Stimulated activated CD8-positive, alpha-beta memory T cell treated with anti-CD3 and anti-CD28 coated beads, Interleukin-4, amount 100 ng/mL, for 4 hours (primary cell): ENCODE data around the gene ZNF814.
"Not testable (repeated sequence)": the region's sequence is repeated elsewhere in the genome, so short reads cannot be mapped to it uniquely, and the experiment has no call there.

Source experiments
- DNase-seq, 2 donors: peaks; one replicate each; pipeline ENCODE4 v3.0.0-alpha.2; 2020; ENCODE audit warnings: low read depth in 2 of 2, low spot score in 1 of 2

The ZNF814 gene

DNA sequence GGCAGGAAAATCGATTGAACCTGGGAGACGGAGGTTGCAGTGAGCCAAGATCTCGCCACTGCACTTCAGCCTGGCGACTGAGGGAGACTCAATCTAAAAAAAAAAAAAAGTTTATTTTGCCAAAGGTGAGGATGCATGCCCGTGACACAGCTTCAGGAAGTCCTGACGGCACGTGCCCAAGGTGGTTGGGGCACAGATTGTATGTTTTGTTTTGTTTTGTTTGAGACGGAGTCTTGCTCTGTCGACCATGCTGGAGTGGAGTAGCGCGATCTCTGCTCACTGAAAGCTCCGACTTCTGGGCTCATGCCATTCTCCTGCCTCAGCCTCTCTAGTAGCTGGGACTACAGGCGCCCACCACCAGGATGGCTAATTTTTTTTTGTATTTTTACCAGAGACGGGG, 70.9 kb downstream of the ZNF814 start:
- DNase-seq: no peak

DNA sequence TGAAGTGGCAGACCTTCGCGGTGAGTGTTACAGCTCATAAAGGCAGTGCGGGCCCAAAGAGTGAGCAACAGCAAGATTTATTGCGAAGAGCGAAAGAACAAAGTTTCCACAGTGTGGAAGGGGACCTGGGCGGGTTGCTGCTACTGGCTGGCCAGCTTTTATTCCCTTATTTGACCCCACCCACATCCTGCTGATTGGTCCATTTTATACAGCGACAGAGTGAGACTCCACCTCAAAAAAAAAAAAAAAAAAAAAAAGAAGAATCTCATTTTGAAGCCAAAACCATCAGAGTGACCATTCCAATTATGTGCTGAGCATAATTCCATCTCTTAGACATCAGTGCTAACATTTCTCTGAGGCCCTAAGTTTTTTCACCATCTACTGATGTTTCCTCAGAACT, 72.2 kb downstream of the ZNF814 start:
- DNase-seq: no peak

DNA sequence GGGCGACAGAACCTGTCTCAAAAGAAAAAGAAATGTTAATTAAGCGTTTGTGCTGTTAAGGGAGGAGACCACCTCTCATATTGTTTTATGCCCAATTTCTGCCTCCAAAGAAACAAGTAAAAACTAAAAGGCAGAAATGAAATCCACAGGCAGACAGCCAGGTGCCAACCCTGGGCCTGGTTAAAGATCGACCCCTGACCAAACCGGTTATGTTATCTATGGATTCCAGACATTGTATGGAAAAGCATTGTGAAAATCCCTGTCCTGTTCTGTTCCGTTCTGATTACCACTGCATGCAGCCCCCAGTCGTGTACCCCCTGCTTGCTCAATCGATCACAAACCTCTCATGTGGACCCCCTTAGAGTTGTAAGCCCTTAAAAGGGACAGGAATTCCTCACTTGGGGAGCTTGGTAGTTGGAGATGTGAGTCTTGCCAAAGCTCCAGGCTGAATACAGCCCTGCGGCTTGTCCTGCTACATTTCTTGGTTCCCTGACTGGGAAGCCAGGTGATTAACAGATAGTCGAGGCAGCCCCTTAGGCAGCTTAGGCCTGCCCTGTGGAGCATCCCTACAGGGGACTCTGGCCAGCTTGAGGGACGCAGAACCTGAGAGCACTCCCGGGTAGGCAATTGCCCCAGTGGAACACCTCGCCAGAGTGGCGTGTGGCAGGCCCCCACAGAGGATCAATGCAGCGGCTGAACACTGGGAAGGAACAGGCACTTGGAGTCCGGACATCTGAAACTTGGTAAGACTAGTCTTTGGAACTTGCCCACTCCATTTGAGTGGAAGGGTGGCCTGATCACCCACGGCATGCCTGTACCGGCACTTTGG, 73.4 kb downstream of the ZNF814 start:
- DNase-seq: no peak

DNA sequence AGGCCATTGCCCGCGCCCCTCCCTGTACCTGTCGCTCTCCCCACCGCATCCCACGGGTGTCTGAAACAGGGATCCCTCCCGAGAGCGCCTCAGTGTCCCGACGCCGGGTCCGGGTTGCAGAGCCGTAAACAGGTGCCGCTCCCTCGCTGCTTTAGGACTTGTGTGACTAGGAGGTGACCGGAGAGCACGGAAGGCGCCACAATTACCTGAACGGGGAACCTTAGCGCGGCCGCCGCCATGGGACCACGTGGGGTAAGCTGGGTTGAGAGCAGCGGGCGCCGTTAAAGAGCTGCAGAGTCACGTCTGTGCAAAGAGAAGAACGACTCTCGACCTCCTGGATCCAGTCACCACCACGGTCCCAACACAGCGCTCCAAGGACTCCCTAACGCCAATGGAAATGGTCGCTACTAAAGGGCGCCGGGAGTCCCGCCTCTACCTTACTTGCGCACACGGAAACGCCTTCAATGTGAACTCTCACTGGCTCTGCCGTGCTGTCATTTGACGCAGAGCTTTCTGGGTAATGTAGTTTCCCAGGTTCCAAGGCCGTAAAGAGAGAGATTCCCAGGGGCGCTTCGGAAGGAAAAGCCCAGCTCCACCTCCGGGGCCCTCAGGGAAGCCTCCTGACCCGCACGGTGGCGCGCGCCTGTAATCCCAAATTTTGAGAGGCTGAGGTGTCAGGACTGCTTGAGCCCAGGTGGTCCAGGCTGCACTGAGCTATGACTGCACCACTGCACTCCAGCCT, 74.2 kb downstream of the ZNF814 start, which contains the start of gene ZNF552:
TSS of gene ZNF552 (minus strand) at position 409 of the 742 bp plus-strand sequence. CDS start at position 239, 170 bp downstream.
- DNase-seq: peak; percentile 51 to 56

DNA sequence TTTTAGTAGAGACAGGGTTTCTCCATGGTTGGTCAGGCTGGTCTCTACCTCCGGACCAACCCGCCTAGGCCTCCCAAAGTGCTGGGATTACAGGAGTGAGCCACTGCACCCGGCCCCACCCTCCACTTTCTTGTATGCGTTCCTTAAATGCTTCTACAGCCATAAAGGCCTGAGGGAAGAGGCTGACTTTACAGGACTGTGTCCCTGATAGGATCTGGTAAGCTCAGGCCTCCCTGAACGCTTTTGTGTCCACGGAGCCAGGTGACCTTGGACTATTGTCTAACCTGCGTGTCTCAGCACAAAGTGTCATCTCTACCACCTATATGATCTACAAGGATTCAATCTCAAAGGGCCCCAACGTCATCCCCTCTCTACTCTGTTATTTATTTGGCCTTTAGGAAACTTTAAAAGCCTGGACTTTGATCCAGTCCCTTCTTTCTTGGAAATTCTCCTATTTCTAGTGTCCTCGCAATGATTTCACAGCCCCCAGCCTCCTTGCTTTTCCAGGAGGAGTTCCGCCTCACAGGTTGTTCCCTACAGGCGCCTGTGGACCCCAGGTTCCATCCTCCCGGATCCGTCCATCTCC, 74.8 kb downstream of the ZNF814 start:
- no peak for DNase-seq

DNA sequence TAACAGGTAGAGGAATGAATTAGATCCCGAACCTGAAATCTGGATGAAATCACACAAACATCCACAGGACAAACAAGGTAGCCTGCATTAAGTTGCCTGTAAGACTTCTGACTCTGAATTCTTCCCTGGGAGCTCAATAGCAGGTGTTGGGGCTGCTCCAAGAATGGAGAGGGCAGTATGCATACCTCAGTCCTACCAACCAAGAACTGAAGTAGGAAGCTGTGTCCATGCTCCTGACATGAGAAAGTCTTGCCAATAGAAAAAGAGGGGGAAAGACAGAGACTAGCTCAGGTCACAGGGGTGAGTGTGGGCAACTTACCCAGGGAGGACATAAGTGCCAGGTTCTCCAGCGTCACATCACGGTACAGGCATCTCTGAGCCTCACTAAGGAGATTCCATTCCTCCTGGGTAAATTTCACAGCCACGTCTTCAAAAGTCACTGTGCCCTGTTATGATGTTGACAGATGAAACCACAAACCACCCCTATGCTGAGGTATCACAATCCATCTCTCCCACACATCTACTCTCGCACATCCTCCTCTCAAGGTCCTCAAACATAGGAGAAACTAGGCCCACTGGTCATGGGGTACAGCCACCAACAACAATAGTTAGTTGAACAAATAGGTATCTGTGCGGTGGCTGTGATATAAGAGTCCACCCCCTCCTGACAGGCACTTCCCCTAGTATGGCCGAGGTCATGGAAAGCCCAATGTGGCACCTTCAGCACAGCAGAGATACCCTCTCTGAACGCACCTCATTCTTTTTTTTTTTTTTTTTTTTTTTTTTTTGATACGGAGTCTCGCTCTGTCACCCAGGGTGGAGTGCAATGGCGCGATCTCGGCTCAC, 75.6 kb downstream of the ZNF814 start:
- DNase-seq: not testable (repeated sequence)

DNA sequence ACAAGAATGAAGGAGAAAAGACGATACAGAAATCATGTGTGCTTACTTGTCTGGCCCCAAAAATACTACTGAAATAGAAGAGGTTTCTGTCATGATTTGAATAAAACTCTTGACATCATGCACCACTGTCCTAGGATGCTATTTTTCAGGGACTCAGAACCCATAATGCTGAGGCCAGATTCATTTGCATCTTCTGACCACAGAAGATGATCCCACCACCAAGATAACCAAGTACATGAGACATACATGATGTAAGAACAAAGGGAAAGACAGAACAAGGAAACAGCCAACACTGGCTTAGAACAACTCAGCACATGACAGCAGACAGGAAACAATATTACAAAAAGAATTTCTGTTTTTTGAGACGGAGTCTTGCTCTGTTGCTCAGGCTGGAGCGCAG, 76.6 kb downstream of the ZNF814 start:
- DNase-seq: no peak

DNA sequence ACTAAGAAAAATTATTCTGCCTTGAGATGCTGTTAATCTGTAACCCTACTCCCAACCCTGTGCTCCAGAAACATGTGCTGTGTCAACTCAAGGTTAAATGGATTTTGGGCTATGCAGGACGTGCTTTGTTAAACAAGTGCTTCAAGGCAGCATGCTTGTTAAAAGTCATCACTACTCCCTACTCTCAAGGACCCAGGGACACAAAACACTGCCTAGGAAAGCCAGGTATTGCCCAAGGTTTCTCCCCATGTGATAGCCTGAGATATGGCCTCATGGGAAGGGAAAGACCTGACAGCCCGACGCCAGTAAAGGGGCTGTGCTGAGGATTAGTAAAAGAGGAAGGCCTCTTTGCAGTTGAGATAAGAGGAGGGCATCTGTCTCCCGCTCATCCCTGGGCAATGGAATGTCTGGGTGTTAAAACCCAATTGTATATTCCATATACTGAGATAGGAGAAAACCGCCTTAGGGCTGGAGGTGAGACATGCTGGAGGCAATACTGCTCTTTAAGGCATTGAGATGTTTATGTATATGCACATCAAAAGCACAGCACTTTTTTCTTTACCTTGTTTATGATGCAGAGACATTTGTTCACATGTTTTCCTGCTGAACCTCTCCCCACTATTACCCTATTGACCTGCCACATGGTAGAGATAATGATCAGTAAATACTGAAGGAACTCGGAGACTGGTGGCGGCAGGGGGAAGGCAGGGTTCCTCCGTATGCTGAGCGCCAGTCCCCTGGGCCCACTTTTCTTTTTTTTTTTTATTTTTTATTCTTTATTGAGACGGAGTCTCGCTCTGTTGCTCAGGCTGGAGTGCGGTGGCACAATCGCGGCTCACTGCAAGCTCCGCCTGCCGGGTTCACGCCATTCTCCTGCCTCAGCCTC, 78.2 kb downstream of the ZNF814 start:
- DNase-seq: not testable (repeated sequence)

DNA sequence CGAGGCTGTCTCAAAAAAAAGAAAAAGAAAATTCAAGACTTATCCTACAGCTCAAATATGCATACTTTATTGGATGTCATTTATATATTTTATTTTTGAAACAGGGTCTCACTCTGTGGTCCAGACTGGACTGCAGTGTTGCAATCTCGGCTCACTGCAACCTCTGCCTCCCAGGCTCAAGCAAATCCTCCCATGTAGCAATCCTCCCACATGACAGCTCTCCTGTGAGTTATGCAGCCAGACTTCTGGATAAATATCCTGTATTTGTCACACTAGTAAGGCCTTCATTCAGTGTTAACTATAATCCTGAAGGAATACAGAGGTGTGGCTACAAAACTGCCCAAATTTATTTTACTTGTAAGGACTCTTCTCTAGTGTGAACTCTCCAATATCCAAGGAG, 81.3 kb downstream of the ZNF814 start:
- DNase-seq: no peak

DNA sequence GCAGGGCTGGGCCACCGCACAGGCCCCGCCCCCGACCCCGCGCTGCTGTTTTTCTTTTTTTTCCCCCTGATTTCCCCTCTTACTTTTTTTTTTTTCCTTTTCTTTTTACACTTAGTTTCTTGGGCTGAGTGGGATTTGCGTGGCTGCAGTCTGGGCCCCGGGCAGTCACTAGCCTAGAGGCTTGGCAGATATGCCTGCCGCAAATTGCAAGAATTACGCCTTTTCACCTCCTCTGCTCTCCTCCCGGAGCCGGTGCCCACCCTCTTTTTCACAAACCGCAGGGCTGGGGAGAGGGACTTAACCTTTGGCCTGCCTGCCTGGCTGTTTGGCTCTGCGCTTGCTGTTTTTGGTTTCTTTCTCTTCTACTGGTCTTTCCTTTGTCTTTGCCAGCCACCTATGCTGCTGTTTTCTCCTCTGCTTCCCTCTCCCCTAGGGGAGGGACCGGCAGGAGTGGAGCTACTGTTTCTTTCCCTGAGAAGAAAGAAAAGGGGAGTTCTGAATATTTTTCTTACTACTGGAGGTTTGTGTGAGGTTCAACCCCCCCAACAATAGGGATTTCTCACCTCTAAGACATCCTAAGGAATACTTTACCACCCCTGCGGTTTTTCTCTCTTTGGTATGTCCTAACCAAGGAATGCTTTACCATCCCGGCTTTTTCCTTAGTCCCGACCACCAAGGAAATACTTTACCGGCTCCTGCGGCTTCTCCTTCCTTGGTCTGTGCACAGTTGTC, 85.1 kb downstream of the ZNF814 start:
- DNase-seq: no peak

DNA sequence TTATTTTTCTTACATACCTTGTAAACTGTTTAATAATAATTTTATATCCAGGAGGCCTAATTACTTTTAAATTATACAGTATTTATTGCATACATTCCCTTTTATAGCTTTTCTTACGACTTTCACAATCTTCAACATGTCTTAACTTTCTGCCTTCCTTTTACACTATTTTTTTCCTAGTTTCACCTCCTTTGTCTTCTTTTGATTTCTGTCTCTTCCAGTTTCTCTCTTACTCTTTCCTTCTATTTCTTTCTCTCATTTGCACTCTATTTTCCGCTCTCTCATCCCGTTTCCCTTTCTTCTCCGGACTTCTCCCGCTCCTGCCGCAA, 85.6 kb downstream of the ZNF814 start:
- no peak for DNase-seq

DNA sequence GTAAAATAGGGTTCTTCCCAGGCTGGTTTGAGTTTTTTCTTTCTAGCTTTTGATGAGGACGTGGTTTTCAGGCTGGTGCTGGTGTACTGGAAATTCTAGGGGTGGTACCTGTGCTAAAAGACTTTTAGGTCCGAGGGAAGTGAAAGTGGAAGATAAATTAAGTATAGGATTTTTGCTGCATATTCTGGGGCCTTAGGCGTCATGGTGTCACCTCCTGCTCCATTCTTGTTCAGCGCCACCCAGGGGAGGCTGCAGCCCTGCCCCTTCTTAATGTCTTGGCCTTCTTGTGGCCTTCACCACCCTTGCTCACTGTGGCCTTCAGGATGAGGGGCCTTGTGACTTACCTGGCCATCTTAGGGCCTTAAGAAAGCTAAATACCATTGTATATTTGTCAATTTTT, 86.6 kb downstream of the ZNF814 start:
- DNase-seq: no peak

DNA sequence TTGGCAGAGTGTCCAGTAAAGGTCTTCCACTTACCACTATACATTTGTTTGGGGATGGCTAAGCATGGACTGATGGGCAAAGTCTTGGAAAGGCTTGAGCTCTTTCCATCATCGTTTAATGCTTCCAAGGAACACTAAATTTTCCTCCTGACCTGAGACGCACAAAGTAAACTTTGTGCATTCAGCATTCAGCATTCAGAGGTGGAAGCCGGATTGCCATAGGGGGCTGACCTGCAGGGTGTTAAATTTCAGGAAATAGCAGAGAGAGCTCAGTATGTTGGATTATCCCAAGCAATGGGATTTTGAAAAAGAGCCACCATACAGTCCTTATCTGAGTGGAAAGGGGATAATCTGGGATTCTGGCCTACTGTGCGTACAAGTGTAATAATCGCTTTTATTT, 88.1 kb downstream of the ZNF814 start:
- no peak for DNase-seq
